Endothelial cell of umbilical vein (primary cell): ENCODE results near the gene QRICH2.

Experiments used
- CTCF ChIP-seq, 2 donors: IDR thresholded peaks; 1 replicate in 1 of 2; 2 replicates in 1 of 2; pipeline ENCODE4 v1.5.1; 2011; ENCODE audit warnings: low read length in 2 of 2, mild to moderate bottlenecking in 2 of 2, moderate library complexity in 2 of 2, control low read depth in 1 of 2, inconsistent platforms in 1 of 2, low read depth in 1 of 2; ENCODE audit not compliant: insufficient read depth in 1 of 2; ENCODE audit errors: extremely low read depth in 1 of 2
- POLR2A ChIP-seq: IDR thresholded peaks from 2 replicates; pipeline ENCODE4 v1.6.1; 2012; ENCODE audit warnings: low read depth, mild to moderate bottlenecking, control low read depth, low read length

- no peak for TF ChIP-seq CTCF (IDR thresholded peaks at IDR 0.05; ENCODE audit: extremely low read depth in 1 of 2, insufficient read depth in 1 of 2, low read depth in 1 of 2, low read length in 2 of 2)
- no peak for TF ChIP-seq POLR2A
These were observed 3.6 kb downstream of the QRICH2 start for GRCh38 chr17:76304226-76305134.
